ENCODE results near the gene KRTDAP. TPM values are rescaled to one million over a fixed set of nuclear protein-coding genes. Genes with fewer than 3 reads are reported as not detected.

Gene KRTDAP
- total and polyA plus RNA-seq, 10 of the 15 experiments (the other 5 are each of a cell fraction or from before 2014, with no cell fraction given): 0.23 TPM; not detected in 9

- TF ChIP-seq ZNF24 (IDR thresholded peaks at IDR 0.05): 0 out of 2 replicates have a peak, but pooled peaks have one; percentile 10
- TF ChIP-seq SMC3 (IDR thresholded peaks at IDR 0.05; ENCODE audit: borderline replicate concordance, low read length): no peak
- TF ChIP-seq KLF5 (IDR thresholded peaks at IDR 0.05; ENCODE audit: partially characterized antibody): no peak
- no peak for TF ChIP-seq E2F8 (IDR thresholded peaks at IDR 0.05; ENCODE audit: low read depth, partially characterized antibody)
- 0 out of 2 replicates have a peak, but pooled peaks have one; percentile 21 for TF ChIP-seq ZNF687 (IDR thresholded peaks at IDR 0.05)
- no peak for TF ChIP-seq SMARCA5 (IDR thresholded peaks at IDR 0.05)
- no peak for TF ChIP-seq SREBF1 (IDR thresholded peaks at IDR 0.05; ENCODE audit: low read length)
- Histone ChIP-seq H3K36me3 (ENCODE audit: control insufficient read depth in 2 of 2, insufficient read depth in 2 of 2, low read length in 1 of 2) (no peaks in the 10 kb centered on the region), H3K79me2 (ENCODE audit: control insufficient read depth, insufficient read depth, low read length) (no peaks in the 10 kb centered on the region), H2AFZ (ENCODE audit: control insufficient read depth, low read depth, low read length) (no peak overlapping the region), H3K9me3 (replicated peaks; ENCODE audit: control insufficient read depth, insufficient read depth, low read length) (no peaks in the 10 kb centered on the region), H3K4me2 (ENCODE audit: control insufficient read depth, insufficient read depth) (peak overlapping the region; percentile 50), H3K27ac (ENCODE audit: control insufficient read depth, insufficient read depth) (peak overlapping the region; percentile 56), H4K20me1 (ENCODE audit: control insufficient read depth, insufficient read depth) (no peaks in the 10 kb centered on the region), H3K4me1 (ENCODE audit: control insufficient read depth, insufficient read depth, low read length) (peaks cover 70% of the 10 kb centered on the region), H3K27me3 (replicated peaks in 1 of 2; ENCODE audit: control insufficient read depth in 2 of 2, insufficient read depth in 2 of 2, low read length in 1 of 2) (no peaks in the 10 kb centered on the region), H3K9ac (ENCODE audit: control insufficient read depth, insufficient read depth, low read length) (no peak overlapping the region), H3K4me3 (no peak overlapping the region; the same call in 1 of the 2 replicates)
- 92% methylated on average over 9 of the region's 9 CpGs for WGBS (ENCODE audit: insufficient coverage, insufficient replicate concordance, low lambda C conversion rate, missing lambda C conversion rate)
- SMC1A ChIA-PET (ENCODE audit: uncharacterized antibody, unreplicated experiment): interaction anchor here (0.6 to 17.4 kb wide), 16 partner anchors 8 to 220 kb away, joined by 3 to 237 read pairs (median 14); partner anchors contain the start of genes CD22, FFAR1, FFAR2 and FFAR3
- no TSS peak for BruUV-seq (replicated peaks)
- CTCF ChIA-PET: interaction anchor here (0.7 to 8.5 kb wide), 10 partner anchors 8 to 242 kb away, joined by 3 to 86 read pairs (median 14); no protein-coding TSS in a partner anchor
- intact Hi-C loops (cut with micrococcal nuclease; ENCODE audit: unreplicated experiment) (no loop called here), in situ Hi-C loops (cut with MboI) (no loop called here)
- DNase-seq (ENCODE audit: low read depth, low spot score) (no peak), FAIRE-seq (no peak), ATAC-seq (no peak)
- POLR2A ChIA-PET: interaction anchor here (0.6 to 4.4 kb wide), 8 partner anchors 9 to 165 kb away, joined by 3 to 37 read pairs (median 12); partner anchors contain the start of genes FFAR1 and FFAR2
- RAD21 ChIA-PET (ENCODE audit: unreplicated experiment): interaction anchor here (0.7 to 8.3 kb wide), 9 partner anchors 11 to 257 kb away, joined by 3 to 110 read pairs (median 37); partner anchors contain the start of genes FFAR2 and FFAR3
Observed at GRCh38 chr19:35461060-35461459, 29.2 kb downstream of the KRTDAP start.

Measured in GM12878 (cell line).